Caco-2 (cell line): Measurements from ENCODE around the gene COPG1. TPM values are rescaled to one million over a fixed set of nuclear protein-coding genes. Genes with fewer than 3 reads are reported as not detected.

Experiments used
- Bru-seq: library from RNA; stranded (reverse); fragments of 400-500 nt; gene quantifications from one replicate; lab custom pipeline; 2021; lab: Mats Ljungman, UMichigan
- BruChase-seq, 2 experiments: library from RNA; stranded (reverse); fragments of 400-500 nt; gene quantifications; one replicate each; lab custom pipeline; 2021; lab: Mats Ljungman, UMichigan
- BruUV-seq: library from RNA; stranded (reverse); fragments of 400-500 nt; replicated peaks from 2 replicates; lab custom pipeline; 2021; lab: Mats Ljungman, UMichigan
- CTCF ChIA-PET: fragments of 300-600 bp; sonication (Branson Sonifier 250); formaldehyde crosslinking; loops from one replicate; lab custom pipeline; 2022; ENCODE audit warnings: antibody characterized with exemption; lab: Charles Lee
- POLR2A ChIA-PET: fragments of 300-600 bp; sonication (Branson Sonifier 250); formaldehyde crosslinking; loops from one replicate; lab custom pipeline; 2022; ENCODE audit warnings: antibody characterized with exemption; lab: Charles Lee
- DNase-seq, 2 experiments: peaks; one replicate each; pipeline versions ENCODE4 v3.0.0 to v3.0.0-alpha.2; 2020 to 2022
- H3K27me3 ChIP-seq: replicated peaks from 2 replicates; pipeline ENCODE4 v1.6.0; 2011; ENCODE audit warnings: low read length; ENCODE audit not compliant: control insufficient read depth, insufficient read depth
- H3K36me3 ChIP-seq: 2 replicates; pipeline ENCODE4 v1.5.1; 2011; ENCODE audit warnings: low read length; ENCODE audit not compliant: control insufficient read depth, insufficient read depth
- H3K4me1 ChIP-seq: fragments of 250-450 bp; sonication (Bioruptor Pico); 2 replicates; pipeline ENCODE4 v1.5.1; 2020; ENCODE audit warnings: mild to moderate bottlenecking
- H3K4me3 ChIP-seq: 2 replicates; pipeline ENCODE4 v1.5.1; 2011; ENCODE audit warnings: low read depth, mild to moderate bottlenecking, control low read depth, low read length
- H3K9me3 ChIP-seq: fragments of 250-450 bp; sonication (Bioruptor Pico); 2 replicates; pipeline ENCODE4 v1.5.1; 2020; ENCODE audit warnings: mild to moderate bottlenecking, moderate library complexity
- H3K27ac Mint-ChIP-seq: one replicate; pipeline ENCODE4 v1.8.0; 2022; ENCODE audit warnings: mixed read lengths; ENCODE audit not compliant: unreplicated experiment
- H3K27me3 Mint-ChIP-seq: one replicate; pipeline ENCODE4 v1.8.0; 2022; ENCODE audit warnings: mixed read lengths; ENCODE audit not compliant: insufficient read depth, unreplicated experiment
- H3K36me3 Mint-ChIP-seq: one replicate; pipeline ENCODE4 v1.8.0; 2022; ENCODE audit warnings: mild to moderate bottlenecking, mixed read lengths; ENCODE audit not compliant: insufficient read depth, unreplicated experiment
- H3K4me1 Mint-ChIP-seq: one replicate; pipeline ENCODE4 v1.8.0; 2022; ENCODE audit warnings: low read depth, mixed read lengths; ENCODE audit not compliant: unreplicated experiment
- H3K4me3 Mint-ChIP-seq: one replicate; pipeline ENCODE4 v1.8.0; 2022; ENCODE audit warnings: mild to moderate bottlenecking, moderate library complexity, mixed read lengths; ENCODE audit not compliant: unreplicated experiment
- H3K9me3 Mint-ChIP-seq: one replicate; pipeline ENCODE4 v1.8.0; 2022; ENCODE audit warnings: mixed read lengths; ENCODE audit not compliant: unreplicated experiment
- intact Hi-C: fragments of 100-400 bp; cut with micrococcal nuclease; formaldehyde crosslinking; loops from one replicate; pipeline ENCODE4 v1.10.0; 2022; ENCODE audit not compliant: unreplicated experiment
- long read RNA-seq: library from polyadenylated mRNA; stranded (forward); transcript quantifications from one replicate; pipeline ENCODE4 v2.0.0, GENCODE V29; 2022
- total RNA-seq: library from RNA; stranded (reverse); gene quantifications from 2 replicates; pipeline ENCODE4 v1.2.3, GENCODE V29; 2022
- TF ChIP-seq, protein P1 (sequence below), 2 experiments: fragments of 200-600 bp in 1 of 2; IDR thresholded peaks; 1 replicate in 1 of 2; 2 replicates in 1 of 2; pipeline versions ENCODE4 v1.5.1 to v1.8.0; 2011 to 2022; ENCODE audit warnings: antibody characterized with exemption in 1 of 2, control low read depth in 1 of 2, inconsistent platforms in 1 of 2, low read depth in 1 of 2, low read length in 1 of 2, mild to moderate bottlenecking in 1 of 2, moderate library complexity in 1 of 2; ENCODE audit not compliant: insufficient read depth in 1 of 2, severe bottlenecking in 1 of 2, unreplicated experiment in 1 of 2

The COPG1 gene, protein sequence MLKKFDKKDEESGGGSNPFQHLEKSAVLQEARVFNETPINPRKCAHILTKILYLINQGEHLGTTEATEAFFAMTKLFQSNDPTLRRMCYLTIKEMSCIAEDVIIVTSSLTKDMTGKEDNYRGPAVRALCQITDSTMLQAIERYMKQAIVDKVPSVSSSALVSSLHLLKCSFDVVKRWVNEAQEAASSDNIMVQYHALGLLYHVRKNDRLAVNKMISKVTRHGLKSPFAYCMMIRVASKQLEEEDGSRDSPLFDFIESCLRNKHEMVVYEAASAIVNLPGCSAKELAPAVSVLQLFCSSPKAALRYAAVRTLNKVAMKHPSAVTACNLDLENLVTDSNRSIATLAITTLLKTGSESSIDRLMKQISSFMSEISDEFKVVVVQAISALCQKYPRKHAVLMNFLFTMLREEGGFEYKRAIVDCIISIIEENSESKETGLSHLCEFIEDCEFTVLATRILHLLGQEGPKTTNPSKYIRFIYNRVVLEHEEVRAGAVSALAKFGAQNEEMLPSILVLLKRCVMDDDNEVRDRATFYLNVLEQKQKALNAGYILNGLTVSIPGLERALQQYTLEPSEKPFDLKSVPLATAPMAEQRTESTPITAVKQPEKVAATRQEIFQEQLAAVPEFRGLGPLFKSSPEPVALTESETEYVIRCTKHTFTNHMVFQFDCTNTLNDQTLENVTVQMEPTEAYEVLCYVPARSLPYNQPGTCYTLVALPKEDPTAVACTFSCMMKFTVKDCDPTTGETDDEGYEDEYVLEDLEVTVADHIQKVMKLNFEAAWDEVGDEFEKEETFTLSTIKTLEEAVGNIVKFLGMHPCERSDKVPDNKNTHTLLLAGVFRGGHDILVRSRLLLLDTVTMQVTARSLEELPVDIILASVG
- 178 TPM in 2 replicates for total RNA-seq
- percentile 83 among the genes with signal in this experiment for Bru-seq, nascent RNA
- percentile 85 among the genes with signal in this experiment for BruChase-seq, experiment 1, labeled RNA remaining after a 2-hour chase
- BruChase-seq, experiment 2, labeled RNA remaining after a 6-hour chase, result percentile 92 among the genes with signal in this experiment
- long read RNA-seq, transcript COPG1-201 (24 exons, 3,078 nt), result major isoform, 234 of 287 reads
- long read RNA-seq, partial matches to known transcripts, result 30 of 287 reads
- long read RNA-seq, other reads (novel, unspliced or antisense), result 23 of 287 reads

DNA sequence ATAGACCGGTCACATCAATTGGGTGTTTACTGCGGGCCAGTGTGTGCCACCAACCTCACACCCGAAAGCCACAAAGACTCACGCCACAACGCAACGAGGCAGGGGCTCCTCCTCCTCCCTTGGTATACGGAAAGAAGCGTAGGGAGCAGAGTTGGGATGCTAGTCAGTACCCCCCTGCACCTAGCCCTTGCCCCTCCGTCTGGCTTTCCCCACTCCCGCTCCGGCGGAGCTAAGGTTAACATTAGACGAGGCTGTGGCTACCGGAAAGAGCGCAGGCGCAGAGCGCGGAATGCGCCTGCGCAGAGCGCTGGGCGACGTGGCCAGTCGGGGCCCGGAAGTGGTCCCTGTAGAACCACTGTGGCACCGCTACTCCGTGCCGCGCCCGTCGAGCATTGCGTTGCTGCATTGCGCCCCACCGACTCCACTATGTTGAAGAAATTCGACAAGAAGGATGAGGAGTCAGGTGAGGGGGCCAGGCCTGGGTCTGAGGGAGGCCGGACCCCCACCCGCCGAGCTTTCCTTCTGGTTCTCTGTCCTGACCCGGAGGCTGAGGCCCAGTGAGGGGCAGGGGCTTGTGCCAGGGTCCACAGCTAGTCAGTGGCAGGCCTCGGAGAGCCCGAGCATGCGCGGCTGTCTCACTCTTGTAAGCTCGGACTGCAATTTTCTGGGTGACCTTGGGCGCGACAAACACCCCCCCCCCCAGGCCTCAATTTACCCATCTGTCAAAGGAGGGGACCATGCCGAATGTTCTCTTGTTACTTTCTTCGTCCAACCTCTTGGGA lies at the start of gene COPG1:
COPG1 (plus strand) TSS at position 323 of the 782 bp plus-strand sequence; CDS start at position 427, 104 bp downstream.
- CTCF ChIA-PET, result interaction anchor here (0.6 to 1.5 kb wide), 4 partner anchors 71 to 279 kb away, joined by 3 to 11 read pairs (median 5); no protein-coding TSS in a partner anchor
- H3K36me3 Mint-ChIP-seq, result peaks cover 44% of the 10 kb centered on the region
- peak; percentile 86 to 90 for DNase-seq
- no peaks in the 10 kb centered on the region for H3K9me3 Mint-ChIP-seq
- H3K4me1 Mint-ChIP-seq, result peaks cover 7% of the 10 kb centered on the region
- intact Hi-C loops, result loop anchor here (1.0 kb wide), 1 partner anchor 29 kb away; the partner anchor contains the start of gene HMCES
- peak within 1 kb of the TSS; percentile 96 for H3K27ac Mint-ChIP-seq
- peak within 1 kb of the TSS; percentile 94 for H3K4me3 Mint-ChIP-seq
- TF ChIP-seq, protein P1, sequence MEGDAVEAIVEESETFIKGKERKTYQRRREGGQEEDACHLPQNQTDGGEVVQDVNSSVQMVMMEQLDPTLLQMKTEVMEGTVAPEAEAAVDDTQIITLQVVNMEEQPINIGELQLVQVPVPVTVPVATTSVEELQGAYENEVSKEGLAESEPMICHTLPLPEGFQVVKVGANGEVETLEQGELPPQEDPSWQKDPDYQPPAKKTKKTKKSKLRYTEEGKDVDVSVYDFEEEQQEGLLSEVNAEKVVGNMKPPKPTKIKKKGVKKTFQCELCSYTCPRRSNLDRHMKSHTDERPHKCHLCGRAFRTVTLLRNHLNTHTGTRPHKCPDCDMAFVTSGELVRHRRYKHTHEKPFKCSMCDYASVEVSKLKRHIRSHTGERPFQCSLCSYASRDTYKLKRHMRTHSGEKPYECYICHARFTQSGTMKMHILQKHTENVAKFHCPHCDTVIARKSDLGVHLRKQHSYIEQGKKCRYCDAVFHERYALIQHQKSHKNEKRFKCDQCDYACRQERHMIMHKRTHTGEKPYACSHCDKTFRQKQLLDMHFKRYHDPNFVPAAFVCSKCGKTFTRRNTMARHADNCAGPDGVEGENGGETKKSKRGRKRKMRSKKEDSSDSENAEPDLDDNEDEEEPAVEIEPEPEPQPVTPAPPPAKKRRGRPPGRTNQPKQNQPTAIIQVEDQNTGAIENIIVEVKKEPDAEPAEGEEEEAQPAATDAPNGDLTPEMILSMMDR (IDR thresholded peaks at IDR 0.05; ENCODE audit: insufficient read depth in 1 of 2, low read depth in 1 of 2, low read length in 1 of 2, severe bottlenecking in 1 of 2, unreplicated experiment in 1 of 2), result no peak
- BruUV-seq, result TSS peak; percentile 55
- peak within 1 kb of the TSS; percentile 85 for H3K4me3 ChIP-seq
- H3K27me3 ChIP-seq, result no peaks in the 10 kb centered on the region
- H3K4me1 ChIP-seq, result no peaks in the 10 kb centered on the region
- no peaks in the 10 kb centered on the region for H3K9me3 ChIP-seq
- peaks cover 7% of the 10 kb centered on the region for H3K36me3 ChIP-seq
- POLR2A ChIA-PET, result interaction anchor here (0.6 to 1.9 kb wide), 7 partner anchors 61 to 246 kb away, joined by 3 to 8 read pairs (median 4); partner anchors contain the start of genes CNBP and RAB43
- no peaks in the 10 kb centered on the region for H3K27me3 Mint-ChIP-seq

DNA sequence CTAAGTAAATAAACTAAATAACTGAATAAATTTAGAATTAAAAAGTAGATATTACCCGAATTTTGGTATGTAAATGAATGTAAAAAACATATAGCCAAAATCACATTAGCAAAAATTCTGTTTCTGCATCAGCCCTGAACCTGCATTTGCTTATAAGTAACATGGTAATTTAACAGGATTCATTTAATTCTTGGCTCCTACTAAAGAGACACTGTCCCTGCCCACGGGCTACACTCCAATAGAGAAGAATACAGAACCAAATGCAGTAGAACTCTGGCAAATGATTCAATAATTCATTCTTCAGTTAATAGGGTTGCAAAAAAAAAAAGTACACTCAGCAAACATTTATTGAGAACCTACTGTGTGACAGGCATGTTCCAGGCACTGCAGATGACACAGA lies 44.9 kb upstream of the COPG1 start:
- no peaks in the 10 kb centered on the region for H3K9me3 Mint-ChIP-seq
- H3K9me3 ChIP-seq, result no peaks in the 10 kb centered on the region
- no peak overlapping the region for H3K27ac Mint-ChIP-seq
- ChIA-PET POLR2A (no interaction called here), CTCF (no interaction called here)
- no peak overlapping the region for H3K4me3 ChIP-seq
- DNase-seq, result no peak
- H3K4me1 ChIP-seq, result no peaks in the 10 kb centered on the region
- no peaks in the 10 kb centered on the region for H3K36me3 ChIP-seq
- intact Hi-C loops, result no loop called here
- H3K27me3 Mint-ChIP-seq, result peaks cover 2% of the 10 kb centered on the region
- TF ChIP-seq, protein P1 (IDR thresholded peaks at IDR 0.05; ENCODE audit: insufficient read depth in 1 of 2, low read depth in 1 of 2, low read length in 1 of 2, severe bottlenecking in 1 of 2, unreplicated experiment in 1 of 2), result no peak
- BruUV-seq, result no TSS peak
- no peaks in the 10 kb centered on the region for H3K27me3 ChIP-seq
- H3K36me3 Mint-ChIP-seq, result no peaks in the 10 kb centered on the region
- H3K4me3 Mint-ChIP-seq, result no peak overlapping the region
- H3K4me1 Mint-ChIP-seq, result no peaks in the 10 kb centered on the region
